Hepatocyte (in vitro differentiated cells): ENCODE data around the gene HLA-E.

ENCODE experiments used
- CTCF ChIP-seq: fragments of 200-600 bp; sonication (generic); IDR thresholded peaks from 2 replicates; pipeline ENCODE4 v1.5.1; 2016; ENCODE audit warnings: antibody characterized with exemption, mild to moderate bottlenecking; ENCODE audit not compliant: poor library complexity
- EZH2 ChIP-seq: fragments of 200-600 bp; sonication (generic); IDR thresholded peaks from 2 replicates; pipeline ENCODE4 v1.6.1; 2016; ENCODE audit warnings: antibody characterized with exemption, mild to moderate bottlenecking, borderline replicate concordance
- EZH2phosphoT487 ChIP-seq: fragments of 200-600 bp; sonication (generic); IDR thresholded peaks from one replicate; pipeline ENCODE4 v1.6.1; 2018; ENCODE audit warnings: antibody characterized with exemption, mild to moderate bottlenecking, low read depth, moderate library complexity; ENCODE audit not compliant: unreplicated experiment, severe bottlenecking

- TF ChIP-seq CTCF (no peak), EZH2phosphoT487 (no peak), EZH2 (no peak)
Observed at GRCh38 chr6:30463242-30463641, 26.1 kb upstream of the HLA-E start.
